IPS DF 4.7 (cell line): ENCODE measurements around the gene PPP2R2C.

Source experiments
- DNase-seq: peaks from one replicate; pipeline ENCODE4 v3.0.0-alpha.2; 2013; ENCODE audit warnings: low spot score; ENCODE audit errors: extremely low read depth

Gene PPP2R2C

GRCh38 chr4:6469898-6470501, 2.4 kb downstream of the PPP2R2C start:
- no peak for DNase-seq

- no peak for DNase-seq
Measured at GRCh38 chr4:6469144-6469543, 3.3 kb downstream of the PPP2R2C start.

GRCh38 chr4:6468376-6468775, 4.0 kb downstream of the PPP2R2C start:
- DNase-seq, result no peak

- DNase-seq, result no peak
Measured at GRCh38 chr4:6467600-6467999, 4.8 kb downstream of the PPP2R2C start.

- no peak for DNase-seq
Measured at GRCh38 chr4:6466756-6467381, 5.5 kb downstream of the PPP2R2C start.

- no peak for DNase-seq
Measured at GRCh38 chr4:6465955-6466354, 6.5 kb downstream of the PPP2R2C start.

- DNase-seq, result no peak
Measured at GRCh38 chr4:6464842-6465588, 7.4 kb downstream of the PPP2R2C start.

- DNase-seq, result no peak
Measured at GRCh38 chr4:6463311-6464289, 8.8 kb downstream of the PPP2R2C start.

- DNase-seq, result no peak
Measured at GRCh38 chr4:6461301-6462165, 10.9 kb downstream of the PPP2R2C start.

- DNase-seq, result no peak
Measured at GRCh38 chr4:6460876-6461275, 11.5 kb downstream of the PPP2R2C start.

GRCh38 chr4:6458528-6458927, 13.9 kb downstream of the PPP2R2C start:
- DNase-seq, result no peak

- DNase-seq, result no peak
Measured at GRCh38 chr4:6456450-6456849, 16.0 kb downstream of the PPP2R2C start.

GRCh38 chr4:6454112-6454910, 18.1 kb downstream of the PPP2R2C start:
- DNase-seq, result no peak

- DNase-seq, result no peak
Measured at GRCh38 chr4:6453688-6453990, 18.8 kb downstream of the PPP2R2C start.

GRCh38 chr4:6452897-6453687, 19.3 kb downstream of the PPP2R2C start:
- DNase-seq, result no peak

GRCh38 chr4:6452116-6452896, 20.1 kb downstream of the PPP2R2C start:
- DNase-seq, result no peak

- no peak for DNase-seq
Measured at GRCh38 chr4:6451309-6451708, 21.1 kb downstream of the PPP2R2C start.

- DNase-seq, result no peak
Measured at GRCh38 chr4:6450709-6451108, 21.7 kb downstream of the PPP2R2C start.
